Neural progenitor cell (in vitro differentiated cells): ENCODE data around the gene POLE4. TPM values are rescaled to one million over a fixed set of nuclear protein-coding genes. Genes with fewer than 3 reads are reported as not detected.

ENCODE experiments used
- DNase-seq: peaks from one replicate; pipeline ENCODE4 v3.0.0-alpha.2; 2016; ENCODE audit warnings: low spot score
- H2AFZ ChIP-seq: fragments of 200-600 bp; sonication (generic); replicated peaks from 2 replicates; pipeline ENCODE4 v1.6.1; 2016; ENCODE audit warnings: antibody characterized with exemption
- H3F3A ChIP-seq: fragments of 200-600 bp; sonication (generic); 2 replicates; pipeline ENCODE4 v1.6.1; 2016; ENCODE audit warnings: antibody characterized with exemption, low read depth
- H3K27ac ChIP-seq: fragments of 200-600 bp; sonication (generic); 2 replicates; pipeline ENCODE4 v1.5.1; 2016; ENCODE audit warnings: mild to moderate bottlenecking
- H3K27me3 ChIP-seq: fragments of 200-600 bp; sonication (generic); 2 replicates; pipeline ENCODE4 v1.6.1; 2016; ENCODE audit warnings: mild to moderate bottlenecking, moderate library complexity
- H3K36me3 ChIP-seq: fragments of 200-600 bp; sonication (generic); 2 replicates; pipeline ENCODE4 v1.5.1; 2016
- H3K4me1 ChIP-seq: fragments of 200-600 bp; sonication (generic); 2 replicates; pipeline ENCODE4 v1.6.1; 2016; ENCODE audit warnings: mixed run types
- H3K4me2 ChIP-seq: fragments of 200-600 bp; sonication (generic); 2 replicates; pipeline ENCODE4 v1.6.1; 2016
- H3K4me3 ChIP-seq: fragments of 200-600 bp; sonication (generic); 2 replicates; pipeline ENCODE4 v1.5.1; 2016
- H3K79me2 ChIP-seq: fragments of 200-600 bp; sonication (generic); 2 replicates; pipeline ENCODE4 v1.6.1; 2016; ENCODE audit warnings: low read depth
- H3K9ac ChIP-seq: fragments of 200-600 bp; sonication (generic); 2 replicates; pipeline ENCODE4 v1.6.1; 2016
- H3K9me3 ChIP-seq: fragments of 200-600 bp; sonication (generic); 2 replicates; pipeline ENCODE4 v1.5.1; 2016; ENCODE audit warnings: low read depth
- H4K20me1 ChIP-seq: fragments of 200-600 bp; sonication (generic); 2 replicates; pipeline ENCODE4 v1.6.1; 2016; ENCODE audit warnings: low read depth
- H3K27ac Mint-ChIP-seq: 3 replicates; pipeline ENCODE4 v1.8.0; 2021; ENCODE audit warnings: mixed read lengths
- H3K27me3 Mint-ChIP-seq: 2 replicates; pipeline ENCODE4 v1.8.0; 2022; ENCODE audit warnings: low read depth, mild to moderate bottlenecking, inconsistent platforms, moderate library complexity, mixed read lengths; ENCODE audit not compliant: insufficient read depth
- H3K36me3 Mint-ChIP-seq: 3 replicates; pipeline ENCODE4 v1.8.0; 2021; ENCODE audit warnings: mixed read lengths
- H3K4me1 Mint-ChIP-seq: 3 replicates; pipeline ENCODE4 v1.8.0; 2021; ENCODE audit warnings: mixed read lengths
- H3K4me3 Mint-ChIP-seq: 3 replicates; pipeline ENCODE4 v1.8.0; 2021; ENCODE audit warnings: mild to moderate bottlenecking, moderate library complexity, mixed read lengths
- H3K9me3 Mint-ChIP-seq: 3 replicates; pipeline ENCODE4 v1.8.0; 2020; ENCODE audit warnings: mixed read lengths
- EZH2 ChIP-seq: fragments of 200-600 bp; sonication (generic); IDR thresholded peaks from 2 replicates; pipeline ENCODE4 v1.6.1; 2017; ENCODE audit warnings: antibody characterized with exemption, mild to moderate bottlenecking, moderate library complexity
- EZH2phosphoT487 ChIP-seq: fragments of 200-600 bp; sonication (generic); IDR thresholded peaks from 2 replicates; pipeline ENCODE4 v1.6.1; 2017; ENCODE audit warnings: antibody characterized with exemption
- total RNA-seq: library from RNA; depleted of rRNA; stranded (reverse); fragments of >200 nt; gene quantifications from 2 replicates; pipeline ENCODE4 v1.2.3, GENCODE V29; 2015; ENCODE audit warnings: low replicate concordance
- TF ChIP-seq, protein P1 (sequence below): fragments of 200-600 bp; sonication (generic); IDR thresholded peaks from 2 replicates; pipeline ENCODE4 v1.5.1; 2017; ENCODE audit warnings: antibody characterized with exemption, mild to moderate bottlenecking

The POLE4 gene
- total RNA-seq, 1 donor from 2014 or later: 15.4 TPM

- Histone ChIP-seq H3K36me3 (no peaks in the 10 kb centered on the region), H3K27me3 (no peaks in the 10 kb centered on the region), H3K79me2 (no peaks in the 10 kb centered on the region), H3K9ac (no peak overlapping the region), H2AFZ (no peak overlapping the region), H3F3A (peaks cover 12% of the 10 kb centered on the region), H3K4me1 (peaks cover 12% of the 10 kb centered on the region), H3K9me3 (no peaks in the 10 kb centered on the region), H3K4me3 (no peak overlapping the region), H3K27ac (no peak overlapping the region), H3K4me2 (no peak overlapping the region), H4K20me1 (no peaks in the 10 kb centered on the region)
- H3K9me3 Mint-ChIP-seq: no peaks in the 10 kb centered on the region
- DNase-seq: peak; percentile 36
- peaks cover 3% of the 10 kb centered on the region for H3K36me3 Mint-ChIP-seq
- TF ChIP-seq EZH2phosphoT487 (no peak), EZH2 (no peak)
- TF ChIP-seq, protein P1, sequence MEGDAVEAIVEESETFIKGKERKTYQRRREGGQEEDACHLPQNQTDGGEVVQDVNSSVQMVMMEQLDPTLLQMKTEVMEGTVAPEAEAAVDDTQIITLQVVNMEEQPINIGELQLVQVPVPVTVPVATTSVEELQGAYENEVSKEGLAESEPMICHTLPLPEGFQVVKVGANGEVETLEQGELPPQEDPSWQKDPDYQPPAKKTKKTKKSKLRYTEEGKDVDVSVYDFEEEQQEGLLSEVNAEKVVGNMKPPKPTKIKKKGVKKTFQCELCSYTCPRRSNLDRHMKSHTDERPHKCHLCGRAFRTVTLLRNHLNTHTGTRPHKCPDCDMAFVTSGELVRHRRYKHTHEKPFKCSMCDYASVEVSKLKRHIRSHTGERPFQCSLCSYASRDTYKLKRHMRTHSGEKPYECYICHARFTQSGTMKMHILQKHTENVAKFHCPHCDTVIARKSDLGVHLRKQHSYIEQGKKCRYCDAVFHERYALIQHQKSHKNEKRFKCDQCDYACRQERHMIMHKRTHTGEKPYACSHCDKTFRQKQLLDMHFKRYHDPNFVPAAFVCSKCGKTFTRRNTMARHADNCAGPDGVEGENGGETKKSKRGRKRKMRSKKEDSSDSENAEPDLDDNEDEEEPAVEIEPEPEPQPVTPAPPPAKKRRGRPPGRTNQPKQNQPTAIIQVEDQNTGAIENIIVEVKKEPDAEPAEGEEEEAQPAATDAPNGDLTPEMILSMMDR: no peak
- peaks cover 20% of the 10 kb centered on the region for H3K4me1 Mint-ChIP-seq
- peak overlapping the region; percentile 11 for H3K4me3 Mint-ChIP-seq
- peak overlapping the region; percentile 80 for H3K27ac Mint-ChIP-seq
- peaks cover 12% of the 10 kb centered on the region for H3K27me3 Mint-ChIP-seq
Observed at GRCh38 chr2:74927621-74928020, 30.8 kb upstream of the POLE4 start.

DNA sequence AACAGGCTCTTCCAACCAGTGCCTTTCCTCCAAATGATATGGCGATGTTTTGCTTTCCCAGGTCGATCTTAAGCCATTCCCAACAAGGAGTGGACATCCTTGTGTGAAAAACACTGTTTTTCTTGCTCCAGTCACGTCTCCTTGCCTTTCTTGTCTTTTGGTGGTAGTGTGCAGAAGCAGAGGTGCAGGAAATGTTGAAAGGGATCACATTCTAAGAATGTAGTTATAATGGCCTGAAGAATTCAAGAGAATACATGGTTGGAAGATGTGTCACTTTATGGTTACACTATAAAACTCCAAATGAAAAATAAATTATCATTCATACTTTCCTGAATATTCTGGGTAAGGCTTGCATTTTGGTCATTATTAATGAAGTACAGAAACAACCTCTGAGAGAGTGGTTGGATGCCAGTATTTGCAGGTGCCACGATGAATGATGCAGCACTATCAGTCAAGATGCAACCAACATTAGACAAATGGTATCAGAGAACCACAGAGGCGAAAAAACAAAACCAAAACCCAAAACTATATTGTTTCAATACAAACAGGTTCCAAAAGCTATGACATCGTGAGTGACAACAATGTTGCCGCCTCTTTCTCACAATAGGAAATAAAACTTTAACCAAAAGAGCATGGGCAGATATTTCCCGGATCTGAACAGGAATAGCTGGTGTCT, 27.5 kb upstream of the POLE4 start:
- Mint-ChIP-seq H3K36me3 (peaks cover 3% of the 10 kb centered on the region), H3K4me1 (peaks cover 20% of the 10 kb centered on the region), H3K4me3 (no peak overlapping the region), H3K27ac (no peak overlapping the region), H3K9me3 (no peaks in the 10 kb centered on the region), H3K27me3 (peaks cover 5% of the 10 kb centered on the region)
- Histone ChIP-seq H3K9me3 (no peaks in the 10 kb centered on the region), H3K79me2 (no peaks in the 10 kb centered on the region), H3K4me3 (no peak overlapping the region), H3K4me1 (peaks cover 4% of the 10 kb centered on the region), H2AFZ (no peak overlapping the region), H3K4me2 (no peak overlapping the region), H3K27ac (no peak overlapping the region), H4K20me1 (no peaks in the 10 kb centered on the region), H3K36me3 (no peaks in the 10 kb centered on the region), H3K27me3 (no peaks in the 10 kb centered on the region), H3K9ac (no peak overlapping the region), H3F3A (peaks cover 4% of the 10 kb centered on the region)
- no peak for DNase-seq
- TF ChIP-seq, protein P1: no peak
- TF ChIP-seq EZH2phosphoT487: no peak
- TF ChIP-seq EZH2: no peak

DNA sequence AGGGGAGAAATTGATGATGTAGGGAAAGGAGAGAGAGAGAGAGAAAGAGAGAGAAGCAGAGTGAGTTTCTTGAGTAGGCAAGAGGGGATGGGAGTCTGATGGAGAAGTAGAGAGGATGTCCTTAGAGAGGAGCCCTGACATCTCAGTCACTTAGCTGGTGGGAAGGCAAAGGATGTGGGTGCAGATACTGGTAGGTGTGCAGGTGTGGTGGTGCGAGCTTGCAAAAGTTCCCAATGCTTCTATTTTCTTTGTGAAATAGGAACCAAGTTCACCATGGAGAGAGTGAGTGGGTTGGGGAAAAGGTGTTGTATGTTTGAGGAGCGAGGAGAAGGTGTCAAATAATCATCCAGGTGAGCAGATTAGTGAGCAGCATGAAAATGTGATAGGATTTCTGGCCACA, 26.5 kb upstream of the POLE4 start:
- Histone ChIP-seq H3K79me2 (no peaks in the 10 kb centered on the region), H3K36me3 (no peaks in the 10 kb centered on the region), H3K4me3 (no peak overlapping the region), H3K9me3 (no peaks in the 10 kb centered on the region), H3K9ac (no peak overlapping the region), H3K4me2 (no peak overlapping the region), H3K27ac (no peak overlapping the region), H4K20me1 (no peaks in the 10 kb centered on the region), H3K4me1 (peaks cover 4% of the 10 kb centered on the region), H3F3A (peaks cover 4% of the 10 kb centered on the region), H3K27me3 (no peaks in the 10 kb centered on the region), H2AFZ (no peak overlapping the region)
- DNase-seq: no peak
- H3K27me3 Mint-ChIP-seq: peaks cover 3% of the 10 kb centered on the region
- peaks cover 18% of the 10 kb centered on the region for H3K4me1 Mint-ChIP-seq
- TF ChIP-seq EZH2 (no peak), EZH2phosphoT487 (no peak)
- TF ChIP-seq, protein P1: no peak
- no peak overlapping the region for H3K4me3 Mint-ChIP-seq
- H3K9me3 Mint-ChIP-seq: no peaks in the 10 kb centered on the region
- no peak overlapping the region for H3K27ac Mint-ChIP-seq
- H3K36me3 Mint-ChIP-seq: peaks cover 3% of the 10 kb centered on the region
